ENCODE data around the gene ATOH8.

- no peak for TF ChIP-seq EP300 (IDR thresholded peaks at IDR 0.05; ENCODE audit: borderline replicate concordance)
- no peak for TF ChIP-seq NFIC (IDR thresholded peaks at IDR 0.05)
- TF ChIP-seq TCF12 (IDR thresholded peaks at IDR 0.05; ENCODE audit: low read depth), result no peak
- no peak for TF ChIP-seq CREB1 (IDR thresholded peaks at IDR 0.05; ENCODE audit: low read depth)
- no peak for TF ChIP-seq REST (IDR thresholded peaks at IDR 0.05; ENCODE audit: low read depth)
- no peak for TF ChIP-seq MAX (IDR thresholded peaks at IDR 0.05)
- no peak for TF ChIP-seq YY1 (IDR thresholded peaks at IDR 0.05; ENCODE audit: low read depth)
- no peak for TF ChIP-seq CEBPB (IDR thresholded peaks at IDR 0.05)
These were observed 30.7 kb downstream of the ATOH8 start for GRCh38 chr2:85784474-85784986.

Data from Ishikawa (cell line).